Posterior vena cava (tissue), 2 donors: ENCODE results near the gene CERS6. TPM values are rescaled to one million over a fixed set of nuclear protein-coding genes. Genes with fewer than 3 reads are reported as not detected.

Source experiments
- DNase-seq: peaks from one replicate; pipeline ENCODE4 v3.0.0-alpha.2; 2020; ENCODE audit warnings: low spot score
- intact Hi-C, 2 donors: fragments of 100-400 bp; cut with DNase I; formaldehyde crosslinking; loops; one replicate each; pipeline versions ENCODE4 v1.14.1 to v1.14.2; 2022 to 2023
- total RNA-seq, 2 donors: library from RNA; stranded (reverse); fragmentation: NEBNext Ultra II Directional; extraction: Animal tissue kit (Norgen Biotek cat#: 25700); gene quantifications; one replicate each; pipeline ENCODE4 v1.2.1, GENCODE V29; 2021
- donor health status: DM: yes; HTN: yes; CAD: no.
- donor health status: DM: yes; HTN: yes; CAD: no.

CERS6 gene
- total RNA-seq, 2 donors from 2014 or later: 13.2 to 18.2 TPM

- intact Hi-C loops: no loop called here
- DNase-seq: no peak
These were observed 156.0 kb downstream of the CERS6 start for GRCh38 chr2:168611896-168612650.

- DNase-seq: no peak
- intact Hi-C loops: no loop called here
These were observed 156.6 kb downstream of the CERS6 start for GRCh38 chr2:168612719-168613118.

GRCh38 chr2:168613551-168613950 is 157.5 kb downstream of the CERS6 start:
- DNase-seq: no peak
- intact Hi-C loops: no loop called here

GRCh38 chr2:168614172-168615018 is 158.3 kb downstream of the CERS6 start:
- intact Hi-C loops: no loop called here
- DNase-seq: no peak

GRCh38 chr2:168620554-168620953 is 164.5 kb downstream of the CERS6 start:
- no peak for DNase-seq
- intact Hi-C loops: no loop called here

- intact Hi-C loops: no loop called here
- no peak for DNase-seq
These were observed 166.5 kb downstream of the CERS6 start for GRCh38 chr2:168622559-168622958.

- intact Hi-C loops: no loop called here
- DNase-seq: no peak
These were observed 168.0 kb downstream of the CERS6 start for GRCh38 chr2:168624028-168624427.

GRCh38 chr2:168626096-168626495 is 170.0 kb downstream of the CERS6 start:
- intact Hi-C loops: no loop called here
- no peak for DNase-seq

- no peak for DNase-seq
- intact Hi-C loops: no loop called here
These were observed 170.6 kb downstream of the CERS6 start for GRCh38 chr2:168626647-168627046.

- DNase-seq: no peak
- intact Hi-C loops: no loop called here
These were observed 176.6 kb downstream of the CERS6 start for GRCh38 chr2:168632709-168633121.

- no peak for DNase-seq
- intact Hi-C loops: no loop called here
These were observed 177.1 kb downstream of the CERS6 start for GRCh38 chr2:168633200-168633599.

- intact Hi-C loops: no loop called here
These were observed 177.8 kb downstream of the CERS6 start for GRCh38 chr2:168633895-168634294.

GRCh38 chr2:168635065-168635577 is 179.0 kb downstream of the CERS6 start:
- intact Hi-C loops: no loop called here

More at GRCh38 chr2:168633895-168634294, 177.8 kb downstream of the CERS6 start:
- DNase-seq: no peak

GRCh38 chr2:168639018-168639417 is 182.9 kb downstream of the CERS6 start:
- intact Hi-C loops: no loop called here
- no peak for DNase-seq

More at GRCh38 chr2:168635065-168635577, 179.0 kb downstream of the CERS6 start:
- peak; percentile 73 for DNase-seq

- intact Hi-C loops: no loop called here
- no peak for DNase-seq
These were observed 183.4 kb downstream of the CERS6 start for GRCh38 chr2:168639441-168639898.

GRCh38 chr2:168640039-168640438 is 184.0 kb downstream of the CERS6 start:
- no peak for DNase-seq
- intact Hi-C loops: no loop called here

- no peak for DNase-seq
- intact Hi-C loops: no loop called here
These were observed 185.6 kb downstream of the CERS6 start for GRCh38 chr2:168641636-168642035.

GRCh38 chr2:168642873-168643272 is 186.8 kb downstream of the CERS6 start:
- DNase-seq: no peak
- intact Hi-C loops: no loop called here

- no peak for DNase-seq
- intact Hi-C loops: no loop called here
These were observed 187.9 kb downstream of the CERS6 start for GRCh38 chr2:168643979-168644378.

GRCh38 chr2:168645696-168646338 is 189.7 kb downstream of the CERS6 start:
- intact Hi-C loops: no loop called here
- no peak for DNase-seq
